DOHH2 (cell line): ENCODE measurements around the gene NME7.

ENCODE experiments used
- H3F3A ChIP-seq: fragments of 200-600 bp; sonication (generic), shearing (Covaris generic); 2 replicates; pipeline ENCODE4 v1.6.0; 2016; ENCODE audit warnings: antibody characterized with exemption, mild to moderate bottlenecking; ENCODE audit not compliant: control insufficient read depth, insufficient read depth
- H3K27ac ChIP-seq: fragments of 200-600 bp; sonication (generic); 2 replicates; pipeline ENCODE4 v1.5.1; 2014; ENCODE audit warnings: low read depth, mild to moderate bottlenecking, low read length, moderate library complexity
- H3K27me3 ChIP-seq: fragments of 200-600 bp; sonication (generic); 2 replicates; pipeline ENCODE4 v1.6.1; 2014; ENCODE audit warnings: mild to moderate bottlenecking, low read length, mixed read lengths; ENCODE audit not compliant: control insufficient read depth
- H3K36me3 ChIP-seq: fragments of 200-600 bp; sonication (generic); 2 replicates; pipeline ENCODE4 v1.6.1; 2014; ENCODE audit warnings: mild to moderate bottlenecking, low read length, moderate library complexity, mixed read lengths; ENCODE audit not compliant: control insufficient read depth
- H3K4me1 ChIP-seq: fragments of 200-600 bp; sonication (generic); 2 replicates; pipeline ENCODE4 v1.6.1; 2014; ENCODE audit warnings: mild to moderate bottlenecking, low read length, mixed read lengths; ENCODE audit not compliant: control insufficient read depth
- H3K4me2 ChIP-seq: fragments of 200-600 bp; sonication (generic); 2 replicates; pipeline ENCODE4 v1.6.0; 2014; ENCODE audit warnings: mild to moderate bottlenecking, low read length, moderate library complexity
- H3K4me3 ChIP-seq: fragments of 200-600 bp; sonication (generic); 2 replicates; pipeline ENCODE4 v1.5.1; 2014; ENCODE audit warnings: mild to moderate bottlenecking, low read length, mixed read lengths
- H3K79me2 ChIP-seq: fragments of 200-600 bp; sonication (generic); 2 replicates; pipeline ENCODE4 v1.6.1; 2014; ENCODE audit warnings: mild to moderate bottlenecking, low read length, mixed read lengths; ENCODE audit not compliant: control insufficient read depth
- H3K9me2 ChIP-seq: fragments of 200-600 bp; sonication (generic); replicated peaks from 2 replicates; pipeline ENCODE4 v1.6.1; 2014; ENCODE audit warnings: mild to moderate bottlenecking, low read length, mixed read lengths; ENCODE audit not compliant: control insufficient read depth
- H3K9me3 ChIP-seq: fragments of 200-600 bp; sonication (generic); 2 replicates; pipeline ENCODE4 v1.6.1; 2014; ENCODE audit warnings: antibody characterized with exemption, low read length, mixed read lengths; ENCODE audit not compliant: control insufficient read depth, insufficient read depth
- H4K20me1 ChIP-seq: fragments of 200-600 bp; sonication (generic); 2 replicates; pipeline ENCODE4 v1.6.0; 2014; ENCODE audit warnings: low read depth, mild to moderate bottlenecking, antibody characterized with exemption, low read length, moderate library complexity; ENCODE audit not compliant: control insufficient read depth, insufficient read depth
- CTCF ChIP-seq: fragments of 200-600 bp; sonication (generic); IDR thresholded peaks from one replicate; pipeline ENCODE4 v1.5.1; 2014; ENCODE audit warnings: antibody characterized with exemption, mild to moderate bottlenecking, low read depth, low read length; ENCODE audit not compliant: poor library complexity, severe bottlenecking
- EZH2phosphoT487 ChIP-seq: fragments of 200-600 bp; sonication (generic); IDR thresholded peaks from 2 replicates; pipeline ENCODE4 v1.6.1; 2017; ENCODE audit warnings: borderline replicate concordance, mild to moderate bottlenecking, antibody characterized with exemption, low read length, moderate library complexity, mixed read lengths

Gene NME7

DNA sequence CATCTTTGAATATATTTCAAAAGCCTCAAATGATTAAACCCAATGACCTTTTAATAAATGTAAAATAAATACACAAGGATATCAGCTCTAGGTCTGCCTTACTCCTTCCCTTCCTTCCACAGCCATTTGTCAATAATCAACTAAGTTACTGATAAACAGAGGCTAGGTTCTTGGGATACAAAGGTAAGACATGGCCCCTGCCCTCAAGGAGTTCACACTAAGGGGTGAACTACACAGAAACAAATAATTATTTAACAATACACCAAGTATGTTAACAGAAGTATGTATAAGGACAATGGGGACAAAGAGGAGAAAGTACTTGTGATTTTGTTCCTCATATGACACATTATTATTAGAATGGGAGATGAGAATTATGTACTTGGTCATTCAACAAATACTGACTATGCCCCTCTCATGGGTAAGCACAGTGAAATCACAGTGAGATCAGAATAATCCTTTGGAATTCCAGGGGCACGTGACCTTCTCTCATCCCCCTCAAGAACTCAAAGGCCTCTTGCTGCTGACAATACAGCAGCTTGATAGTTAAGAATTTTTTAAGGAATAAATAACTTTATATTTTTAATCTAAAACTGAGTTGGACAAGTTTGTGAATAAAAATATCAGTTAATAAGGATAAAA, 220.9 kb downstream of the NME7 start:
- no peaks in the 10 kb centered on the region for H3K36me3 ChIP-seq
- H4K20me1 ChIP-seq: no peaks in the 10 kb centered on the region
- H3K27me3 ChIP-seq: no peaks in the 10 kb centered on the region
- no peak overlapping the region for H3K4me3 ChIP-seq
- TF ChIP-seq CTCF: no peak
- TF ChIP-seq EZH2phosphoT487: no peak
- H3K9me2 ChIP-seq: no peaks in the 10 kb centered on the region
- H3K4me1 ChIP-seq: no peaks in the 10 kb centered on the region
- H3K79me2 ChIP-seq: no peaks in the 10 kb centered on the region
- no peak overlapping the region for H3K27ac ChIP-seq
- H3K9me3 ChIP-seq: no peaks in the 10 kb centered on the region
- no peak overlapping the region for H3K4me2 ChIP-seq
- no peaks in the 10 kb centered on the region for H3F3A ChIP-seq

DNA sequence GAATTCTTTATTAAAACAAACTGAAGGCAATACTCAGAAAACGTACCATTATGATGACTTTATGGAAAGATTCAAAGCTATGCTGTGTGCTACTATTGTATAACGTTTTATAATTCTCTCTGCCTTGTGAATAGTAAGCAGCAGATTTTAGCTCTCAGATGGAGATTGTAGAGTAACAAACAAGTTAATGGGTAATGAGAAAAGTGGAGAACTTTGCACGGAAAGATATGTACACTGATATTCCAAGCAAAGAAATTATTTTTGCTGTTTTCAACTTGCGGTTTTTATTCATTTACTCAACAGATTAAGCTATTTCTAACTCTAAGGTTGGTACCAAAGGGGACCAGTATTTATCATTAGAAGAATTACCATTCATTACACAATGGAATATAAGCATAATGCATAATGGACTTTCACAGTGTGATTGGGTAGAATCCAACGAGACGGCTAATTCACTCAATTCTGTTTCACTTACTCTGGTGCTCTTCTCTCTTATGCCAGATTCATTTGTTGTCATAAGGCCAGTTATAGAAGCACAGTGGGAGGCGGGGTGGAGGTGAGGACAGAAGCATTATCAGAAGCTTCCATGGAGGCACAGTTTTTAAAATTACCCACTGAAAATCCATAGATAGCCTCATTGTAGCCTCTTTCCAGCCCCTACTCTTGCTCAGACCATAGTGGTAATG, 222.5 kb downstream of the NME7 start:
- Histone ChIP-seq H3K4me2 (no peak overlapping the region), H3K36me3 (no peaks in the 10 kb centered on the region), H4K20me1 (no peaks in the 10 kb centered on the region), H3K9me2 (no peaks in the 10 kb centered on the region), H3K79me2 (no peaks in the 10 kb centered on the region), H3K27ac (no peak overlapping the region), H3K9me3 (no peaks in the 10 kb centered on the region), H3K27me3 (no peaks in the 10 kb centered on the region), H3F3A (no peaks in the 10 kb centered on the region), H3K4me1 (no peaks in the 10 kb centered on the region), H3K4me3 (no peak overlapping the region)
- no peak for TF ChIP-seq EZH2phosphoT487
- no peak for TF ChIP-seq CTCF

DNA sequence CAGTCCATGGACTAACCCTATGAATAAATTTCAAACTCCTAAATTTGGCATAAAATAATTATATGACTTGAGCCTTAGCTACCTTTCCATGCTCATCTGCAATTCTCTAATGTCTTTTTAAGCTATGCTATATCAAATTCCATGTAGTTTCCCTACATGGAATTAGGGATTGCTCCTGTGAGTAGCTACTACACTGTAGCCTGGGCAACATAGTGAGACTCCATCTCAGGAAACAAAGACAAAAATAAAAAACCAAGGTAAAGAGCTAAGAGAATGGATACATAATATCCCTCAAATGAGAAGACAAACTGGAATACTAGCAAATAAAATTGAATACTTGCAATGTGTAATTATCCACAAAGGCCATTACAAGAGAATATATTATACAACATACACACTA, 223.6 kb downstream of the NME7 start:
- no peak for TF ChIP-seq CTCF
- no peak for TF ChIP-seq EZH2phosphoT487
- Histone ChIP-seq H3K9me3 (no peaks in the 10 kb centered on the region), H3K27me3 (no peaks in the 10 kb centered on the region), H3K9me2 (no peaks in the 10 kb centered on the region), H3F3A (no peaks in the 10 kb centered on the region), H3K27ac (no peak overlapping the region), H3K4me2 (no peak overlapping the region), H3K36me3 (no peaks in the 10 kb centered on the region), H3K79me2 (no peaks in the 10 kb centered on the region), H4K20me1 (no peaks in the 10 kb centered on the region), H3K4me3 (no peak overlapping the region), H3K4me1 (no peaks in the 10 kb centered on the region)
